GM19463 (cell line): Measurements from ENCODE around the gene TSPEAR.
"Not testable (repeated sequence)": the region's sequence is repeated elsewhere in the genome, so short reads cannot be mapped to it uniquely, and the experiment has no call there.

ENCODE experiments used
- ATAC-seq: cut with Tn5 transposase; IDR thresholded peaks from one replicate; pipeline ENCODE4 v1.9.1; 2021; ENCODE audit warnings: mild to moderate bottlenecking, moderate library complexity; ENCODE audit not compliant: unreplicated experiment

TSPEAR gene

GRCh38 chr21:44703731-44704635, 7.4 kb downstream of the TSPEAR start:
- no peak for ATAC-seq

GRCh38 chr21:44702973-44703730, 8.2 kb downstream of the TSPEAR start:
- ATAC-seq, result no peak

- ATAC-seq, result no peak
Observed at GRCh38 chr21:44702111-44702972, 9.0 kb downstream of the TSPEAR start.

- no peak for ATAC-seq
Observed at GRCh38 chr21:44701541-44701940, 9.8 kb downstream of the TSPEAR start.

- no peak for ATAC-seq
Observed at GRCh38 chr21:44701023-44701400, 10.4 kb downstream of the TSPEAR start.

GRCh38 chr21:44700101-44701022, 11.0 kb downstream of the TSPEAR start:
- ATAC-seq, result no peak

GRCh38 chr21:44699502-44700001, 11.8 kb downstream of the TSPEAR start:
- no peak for ATAC-seq

GRCh38 chr21:44697811-44698734, 13.3 kb downstream of the TSPEAR start:
- no peak for ATAC-seq

GRCh38 chr21:44697172-44697810, 14.1 kb downstream of the TSPEAR start, which contains the start of gene KRTAP10-12:
Gene KRTAP10-12, plus strand, starts transcription at chr21:44697172. Its CDS starts 30 bp downstream, at chr21:44697202.
- ATAC-seq, result not testable (repeated sequence)

GRCh38 chr21:44696572-44696971, 14.8 kb downstream of the TSPEAR start:
- ATAC-seq, result no peak

- no peak for ATAC-seq
Observed at GRCh38 chr21:44695641-44696040, 15.7 kb downstream of the TSPEAR start.

- ATAC-seq, result no peak
Observed at GRCh38 chr21:44695184-44695583, 16.2 kb downstream of the TSPEAR start.

- ATAC-seq, result no peak
Observed at GRCh38 chr21:44694776-44695175, 16.6 kb downstream of the TSPEAR start.

GRCh38 chr21:44692798-44693512, 18.4 kb downstream of the TSPEAR start:
- no peak for ATAC-seq

- ATAC-seq, result no peak
Observed at GRCh38 chr21:44691686-44692085, 19.7 kb downstream of the TSPEAR start.

GRCh38 chr21:44689740-44690139, 21.6 kb downstream of the TSPEAR start:
- not testable (repeated sequence) for ATAC-seq

- ATAC-seq, result no peak
Observed at GRCh38 chr21:44687671-44688070, 23.7 kb downstream of the TSPEAR start.
